HG03342 (cell line): Measurements from ENCODE around the gene OLA1.

Experiments used
- ATAC-seq: cut with Tn5 transposase; IDR thresholded peaks from one replicate; pipeline ENCODE4 v1.9.1; 2021; ENCODE audit warnings: mild to moderate bottlenecking, moderate library complexity; ENCODE audit not compliant: unreplicated experiment

Gene OLA1

DNA sequence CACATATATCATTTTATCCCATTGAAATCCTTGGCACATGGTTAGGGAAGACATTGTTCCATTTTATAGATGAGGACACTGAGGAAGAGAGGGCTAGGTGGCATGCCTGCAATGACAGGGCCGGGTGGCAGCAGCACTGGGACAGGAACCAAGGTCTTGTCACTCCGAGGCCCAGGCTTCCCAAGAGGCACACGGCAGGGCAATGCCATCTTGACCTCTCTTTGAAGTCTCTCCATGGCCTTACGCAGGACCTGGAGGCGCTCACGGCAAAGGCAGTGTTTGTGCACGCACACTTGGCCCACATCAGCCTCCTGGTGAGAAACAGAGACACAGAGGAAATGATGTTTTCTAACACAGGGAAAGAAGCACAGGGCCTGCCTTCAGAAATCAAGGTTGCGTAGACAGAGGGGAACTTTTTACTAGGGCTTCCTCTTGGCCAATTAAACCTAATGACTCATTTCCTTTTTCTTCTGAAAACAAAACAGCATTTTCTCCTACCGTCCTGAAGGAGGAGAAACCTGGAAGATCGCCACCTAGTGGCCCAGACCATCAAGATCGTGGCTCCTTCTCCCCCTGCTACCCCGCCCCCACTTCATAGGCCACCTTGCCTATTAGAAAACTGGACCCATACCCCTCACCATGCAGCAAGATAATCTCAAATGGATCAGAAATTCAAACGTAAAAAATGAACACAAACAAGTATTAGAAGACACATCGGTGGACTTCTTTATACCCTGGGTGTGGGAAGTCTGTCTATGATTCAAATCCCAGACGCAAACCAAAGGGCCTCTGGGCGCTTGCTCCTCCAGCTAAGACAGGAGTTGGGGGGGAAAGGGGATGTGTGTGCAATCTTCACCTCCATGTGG is 208.5 kb downstream of the OLA1 start:
- peak; percentile 93 for ATAC-seq

DNA sequence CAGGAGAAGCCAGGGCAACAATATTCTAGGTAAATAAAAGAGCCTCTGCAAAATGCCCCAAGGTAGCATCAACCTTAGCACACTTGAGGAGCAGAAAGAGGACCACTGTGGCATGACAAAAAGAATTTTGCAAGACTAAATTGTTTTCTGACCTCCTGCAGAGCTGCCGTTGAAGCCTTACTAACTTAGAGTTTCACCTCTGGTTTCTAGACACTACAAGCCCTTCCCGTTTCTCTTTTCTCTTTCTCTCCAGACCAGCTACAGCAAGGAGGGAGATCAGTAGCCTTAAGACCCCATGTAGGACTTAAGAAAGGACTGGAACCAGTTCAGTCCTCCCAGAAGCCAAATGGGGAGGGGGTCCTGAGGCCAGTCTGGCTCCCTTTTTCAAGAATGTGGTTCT is 209.9 kb downstream of the OLA1 start:
- no peak for ATAC-seq

DNA sequence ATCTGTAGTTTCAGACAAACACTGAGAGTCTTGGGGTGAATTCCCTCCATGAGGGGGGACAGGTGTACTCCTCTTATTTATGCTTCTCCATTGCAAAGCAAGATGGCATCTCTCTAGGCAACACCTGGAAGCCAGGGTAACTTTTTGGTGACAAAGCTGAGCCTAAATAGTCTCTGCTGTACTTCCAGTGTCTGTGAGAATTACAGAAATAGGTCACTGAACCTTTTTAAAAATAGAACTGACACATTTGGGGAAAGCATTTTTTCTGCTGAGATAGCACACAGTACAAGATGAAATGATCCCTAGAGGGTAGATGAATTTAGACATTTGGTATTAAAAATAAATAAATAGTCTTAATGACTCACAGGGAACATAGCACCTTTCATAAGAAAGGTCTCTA is 211.5 kb downstream of the OLA1 start:
- ATAC-seq: no peak

DNA sequence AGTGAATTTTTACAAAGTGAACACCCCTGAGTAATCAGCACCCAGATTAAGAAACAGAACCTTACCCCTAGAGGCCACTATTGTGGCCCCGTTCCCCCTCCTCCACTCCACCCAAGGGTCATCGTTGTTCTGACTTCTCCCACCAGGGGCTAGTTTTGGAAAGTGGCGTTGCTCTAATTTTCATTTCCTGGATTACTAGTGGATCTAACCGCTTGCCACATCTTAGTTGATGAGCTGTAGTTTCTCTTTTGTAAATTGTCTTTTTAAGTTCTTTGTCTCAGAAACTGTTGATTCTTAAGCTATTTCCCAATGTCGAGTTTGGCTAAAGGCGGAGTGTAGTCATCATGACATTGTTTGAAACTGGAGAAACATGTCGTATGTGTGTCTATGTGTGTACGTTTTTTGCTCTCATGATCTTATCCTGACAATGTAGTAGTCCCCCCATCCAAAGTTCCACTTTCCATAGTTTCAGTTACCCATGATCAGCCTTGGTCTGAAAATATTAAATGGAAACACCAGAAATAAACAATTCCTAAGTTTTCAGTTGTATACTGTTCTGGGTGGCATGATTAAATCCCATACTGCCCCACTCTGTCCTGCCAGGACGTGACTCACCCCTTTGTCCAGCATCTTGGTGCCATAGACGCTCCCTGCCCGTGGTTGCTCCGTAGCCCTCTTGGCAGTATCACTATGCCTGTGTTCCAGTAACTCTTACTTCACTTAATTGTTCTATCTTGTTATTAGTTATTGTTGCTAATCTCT is 212.2 kb downstream of the OLA1 start:
- no peak for ATAC-seq

DNA sequence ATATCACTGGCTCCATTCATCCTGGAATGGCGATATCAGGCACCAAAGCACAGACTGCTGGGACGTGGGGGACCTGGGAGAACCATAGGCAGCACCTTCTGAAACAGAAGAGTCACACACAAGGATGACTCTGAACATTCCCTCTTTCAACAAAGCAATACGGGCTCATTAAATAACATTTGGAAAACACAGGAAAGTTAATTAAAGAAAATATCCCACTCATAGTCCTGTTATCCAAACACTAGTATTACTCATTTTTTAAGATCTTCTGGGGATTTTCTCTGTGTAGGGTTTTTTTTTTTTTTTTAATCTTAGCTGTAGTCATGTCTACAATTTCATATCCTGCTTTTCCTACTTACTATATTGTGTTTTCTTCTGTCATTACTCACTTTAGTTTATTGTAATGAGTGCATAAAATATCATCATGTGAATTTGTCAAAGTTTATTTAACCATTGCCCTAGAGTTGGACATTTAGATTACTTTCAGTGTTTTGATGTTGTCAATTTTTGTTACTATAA is 213.2 kb downstream of the OLA1 start:
- ATAC-seq: no peak

DNA sequence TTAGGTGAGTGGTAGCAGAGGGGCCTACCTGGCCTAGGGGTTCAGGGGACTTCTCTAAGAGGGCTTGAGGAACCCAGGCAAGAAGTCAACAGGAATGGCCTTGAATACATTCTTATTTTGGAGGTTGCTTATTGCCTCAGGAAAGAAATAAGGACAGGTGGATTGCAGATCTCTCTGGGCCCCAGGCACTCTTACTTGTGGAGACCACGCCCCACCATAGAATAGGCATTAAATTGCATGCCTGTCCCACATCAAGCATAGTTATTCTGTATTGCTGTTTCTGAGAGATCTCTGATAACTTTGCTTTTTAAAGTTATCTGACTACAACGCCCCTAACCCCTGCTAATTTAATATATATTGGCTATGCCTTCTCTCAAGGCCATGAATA is 215.2 kb downstream of the OLA1 start:
- no peak for ATAC-seq

DNA sequence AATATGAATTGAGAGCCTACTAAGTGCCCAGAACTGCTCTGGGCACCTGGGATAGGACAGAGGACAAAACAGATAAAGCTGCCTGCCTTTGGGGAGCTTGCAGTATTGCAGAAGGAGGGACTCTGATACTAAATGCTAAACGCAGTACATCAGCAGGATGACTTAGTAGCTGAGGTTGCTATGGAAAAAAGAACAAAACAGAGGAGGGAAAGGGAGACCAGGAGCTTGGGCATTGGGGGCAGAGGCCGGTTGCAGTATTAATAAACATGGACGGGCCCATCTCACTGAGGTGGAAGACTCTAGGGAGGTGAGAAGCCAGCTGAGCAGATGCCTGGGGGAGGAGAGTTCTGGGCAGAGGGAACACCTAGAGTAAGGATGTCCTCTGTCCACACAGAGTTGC is 217.1 kb downstream of the OLA1 start:
- ATAC-seq: no peak

DNA sequence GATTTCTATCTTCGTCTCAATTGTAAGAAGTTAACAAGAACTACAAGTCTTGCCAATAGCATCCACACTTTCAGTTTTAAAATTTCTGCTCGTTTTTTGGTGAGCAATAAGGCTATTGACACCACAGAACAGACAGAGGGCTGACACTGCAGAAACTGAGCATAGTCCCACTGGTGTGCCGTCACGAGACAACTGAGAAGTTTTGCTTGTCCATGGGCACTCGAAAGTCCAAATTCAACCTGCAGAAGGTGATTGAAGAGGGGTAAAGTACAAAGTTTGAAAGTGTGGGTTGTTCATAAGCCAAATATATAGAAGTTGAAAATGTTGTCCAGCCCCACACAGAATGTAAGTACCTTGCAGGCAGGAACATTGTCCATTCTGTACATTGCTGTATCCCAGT is 219.4 kb downstream of the OLA1 start:
- no peak for ATAC-seq

DNA sequence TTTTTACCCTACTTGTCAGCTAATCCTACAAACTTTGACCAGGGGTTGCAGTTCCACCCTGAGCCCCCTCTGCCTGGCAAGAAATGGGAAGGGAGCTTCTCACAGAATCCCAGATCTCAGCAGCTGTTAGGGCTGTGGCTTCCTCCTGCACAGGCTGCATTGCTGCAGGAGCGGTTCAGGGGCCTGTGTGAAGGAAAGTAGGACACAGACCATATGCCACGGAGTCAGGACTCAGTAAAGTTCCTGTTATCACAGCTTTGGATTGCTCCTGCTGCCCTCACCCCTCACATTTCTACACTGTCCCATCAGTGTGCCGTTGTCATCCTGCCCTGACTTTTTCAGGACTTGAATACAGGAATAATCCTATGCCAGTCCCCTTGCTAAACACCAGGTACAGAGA is 220.4 kb downstream of the OLA1 start:
- no peak for ATAC-seq

DNA sequence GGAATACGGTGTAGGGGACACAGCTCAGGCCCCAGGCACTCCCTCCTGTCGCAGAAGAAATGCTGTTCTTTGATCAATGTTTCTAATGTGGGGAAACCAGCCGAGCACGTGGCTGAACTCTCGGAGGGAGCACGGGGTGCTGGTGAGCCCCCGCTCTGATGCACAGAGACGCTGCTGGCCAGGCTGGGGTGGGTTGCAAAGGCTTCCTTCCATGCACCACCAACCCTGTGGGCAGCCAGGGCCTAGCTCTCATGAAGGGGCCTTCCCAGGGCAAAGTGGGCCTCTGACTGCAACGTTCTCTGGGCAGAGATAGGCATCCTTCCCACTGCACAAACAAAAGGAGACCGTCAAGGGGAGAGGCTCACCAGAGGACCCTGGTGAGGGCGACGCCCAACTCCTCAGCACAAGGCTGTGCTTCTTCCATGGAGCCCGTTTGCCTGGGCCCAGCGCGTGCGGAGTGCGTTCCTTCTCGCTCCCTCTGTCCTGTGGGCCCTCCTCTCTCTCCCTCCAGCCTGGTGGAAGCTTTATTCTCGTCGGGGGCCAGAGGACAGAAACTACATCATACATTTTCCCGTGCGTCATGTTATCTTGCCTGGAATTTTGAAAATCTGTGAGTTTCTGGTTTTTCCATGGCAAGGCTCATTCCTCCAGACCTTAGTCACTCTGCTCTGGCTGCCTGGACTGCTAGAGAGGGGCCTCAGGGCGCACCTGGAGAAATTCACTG is 222.0 kb downstream of the OLA1 start:
- ATAC-seq: no peak

DNA sequence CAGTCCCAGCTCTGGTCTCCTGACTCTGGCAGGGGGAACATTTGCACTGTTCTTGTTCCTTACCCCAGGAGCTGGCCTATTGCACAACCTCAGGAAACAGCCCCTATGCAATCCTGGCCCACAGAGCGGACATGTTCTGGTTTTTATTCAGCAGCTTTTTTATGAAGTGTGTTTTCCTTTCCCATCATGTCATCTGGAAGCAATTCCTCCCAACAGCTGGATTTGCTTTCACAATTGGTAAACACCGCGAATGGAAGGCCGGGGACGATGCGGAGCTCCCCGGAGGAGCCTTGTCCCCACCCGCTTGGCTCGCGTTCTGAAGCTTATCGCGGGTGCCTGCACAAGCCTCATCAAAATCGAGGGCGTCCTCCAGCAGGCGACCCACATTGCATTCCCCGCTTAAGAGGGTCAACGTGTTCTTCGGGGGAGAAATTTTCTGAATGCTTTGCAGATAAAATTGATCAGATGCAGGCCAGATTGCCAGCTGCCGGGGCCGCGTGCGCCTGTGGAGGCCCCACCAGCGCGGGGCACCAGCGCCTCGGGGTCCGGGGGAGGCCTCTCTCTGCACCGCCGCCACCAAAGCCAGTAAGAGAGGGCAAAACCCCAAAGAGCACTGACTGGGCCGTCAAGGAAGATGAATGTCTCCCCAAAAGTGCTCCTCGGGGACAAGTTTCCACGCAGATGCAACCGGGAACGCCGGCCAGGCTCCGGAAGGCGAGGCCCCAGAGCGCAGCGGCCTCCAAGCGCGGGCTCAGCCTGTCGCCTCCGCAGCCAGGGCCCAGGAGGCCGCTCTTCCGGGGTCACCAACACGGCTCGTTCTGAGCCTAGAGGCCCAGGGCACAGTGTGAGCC is 222.8 kb downstream of the OLA1 start:
- ATAC-seq: no peak

DNA sequence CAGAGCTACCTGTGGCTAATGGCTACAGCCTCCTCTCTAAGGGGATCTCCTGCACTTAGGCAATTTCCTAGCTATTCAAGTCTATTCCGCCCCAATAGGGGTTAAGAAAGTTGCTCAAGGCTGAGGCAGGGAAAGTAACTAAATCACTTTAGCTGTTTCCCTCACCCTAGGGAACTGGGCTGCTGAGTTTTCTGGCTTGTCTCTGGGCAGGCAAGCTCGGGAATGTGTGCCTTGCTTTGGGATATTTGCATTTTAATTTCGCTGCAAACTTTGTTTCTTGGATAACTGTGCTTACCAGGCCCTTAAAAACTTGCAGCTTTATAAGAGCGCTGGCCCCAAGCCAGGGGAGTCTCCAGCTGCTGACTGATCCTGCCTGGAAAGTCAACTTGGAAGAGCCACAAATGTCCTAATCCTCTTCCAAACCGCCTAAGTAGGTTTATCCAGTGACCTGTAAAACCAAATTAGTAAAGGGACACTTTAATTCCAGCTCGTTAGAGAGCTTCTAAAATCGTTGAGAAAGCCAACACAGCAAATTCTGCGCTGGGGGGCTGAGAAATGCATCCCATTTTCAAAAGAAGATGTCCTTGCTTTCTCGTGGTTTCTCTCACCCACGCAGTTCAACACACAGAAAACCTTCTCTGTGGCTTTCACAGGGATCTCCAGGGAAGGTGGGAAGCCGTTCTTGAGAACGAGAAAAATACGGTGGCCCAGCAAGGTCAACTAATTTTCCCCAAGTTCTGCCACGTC is 223.6 kb downstream of the OLA1 start:
- no peak for ATAC-seq

DNA sequence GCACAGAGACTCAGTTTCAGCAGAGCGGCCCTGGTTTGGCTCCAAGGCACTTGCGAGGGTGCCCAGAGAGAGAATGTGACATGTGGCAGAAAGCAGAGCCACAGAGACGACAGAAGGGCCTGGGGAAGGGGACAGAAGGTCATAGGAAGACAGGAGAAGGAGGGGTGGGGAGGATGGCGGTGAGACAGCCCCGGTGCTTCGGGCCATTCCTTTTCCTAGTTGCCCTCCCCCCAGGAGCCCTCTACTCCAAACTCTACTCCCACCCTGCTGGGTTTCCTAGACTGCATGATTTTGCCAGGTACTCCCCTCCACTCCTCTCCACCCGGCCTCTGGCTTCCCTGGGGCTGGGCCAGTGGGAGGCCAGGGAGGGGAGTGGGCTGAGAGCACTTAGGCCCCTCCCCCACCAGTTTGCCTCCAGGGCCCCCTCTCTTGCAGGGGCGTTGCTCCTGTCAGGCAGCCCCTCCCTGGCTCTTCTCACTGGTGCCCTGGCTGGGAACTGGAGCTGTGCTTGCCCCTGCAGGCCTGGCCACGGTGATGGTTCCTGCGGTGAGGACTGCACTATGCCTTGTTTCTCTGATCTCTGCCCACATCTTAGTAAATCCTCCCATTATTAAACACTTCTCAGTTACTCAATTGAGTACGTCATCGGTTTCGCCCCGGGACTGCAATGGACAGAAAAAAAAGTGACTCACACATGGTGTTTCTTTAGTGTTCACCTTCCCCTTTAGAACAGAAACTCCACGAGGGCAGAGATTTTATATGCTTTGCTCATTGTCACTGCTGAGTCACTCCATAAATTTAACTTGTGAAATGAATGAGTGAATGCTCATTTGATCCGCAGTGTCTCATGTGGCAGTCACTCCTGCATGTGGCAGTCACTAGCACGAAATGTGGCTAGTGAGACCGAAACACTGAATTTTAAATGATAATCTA is 224.5 kb downstream of the OLA1 start:
- ATAC-seq: no peak
